VCaP (cell line): Measurements from ENCODE around the gene LAPTM4A.
A peak's percentile ranks its signal among the peaks of the same experiment; 100 is the strongest.
"Not testable (repeated sequence)": the region's sequence is repeated elsewhere in the genome, so short reads cannot be mapped to it uniquely, and the experiment has no call there.

ENCODE experiments used
- H3K27ac ChIP-seq: fragments of 450-650 bp; 2 replicates; pipeline ENCODE4 v1.5.1; 2017
- CTCF ChIP-seq: fragments of 450-650 bp; conservative IDR thresholded peaks from 2 replicates; pipeline ENCODE4 v1.5.1; 2017; ENCODE audit warnings: mild to moderate bottlenecking, moderate library complexity

LAPTM4A gene

DNA sequence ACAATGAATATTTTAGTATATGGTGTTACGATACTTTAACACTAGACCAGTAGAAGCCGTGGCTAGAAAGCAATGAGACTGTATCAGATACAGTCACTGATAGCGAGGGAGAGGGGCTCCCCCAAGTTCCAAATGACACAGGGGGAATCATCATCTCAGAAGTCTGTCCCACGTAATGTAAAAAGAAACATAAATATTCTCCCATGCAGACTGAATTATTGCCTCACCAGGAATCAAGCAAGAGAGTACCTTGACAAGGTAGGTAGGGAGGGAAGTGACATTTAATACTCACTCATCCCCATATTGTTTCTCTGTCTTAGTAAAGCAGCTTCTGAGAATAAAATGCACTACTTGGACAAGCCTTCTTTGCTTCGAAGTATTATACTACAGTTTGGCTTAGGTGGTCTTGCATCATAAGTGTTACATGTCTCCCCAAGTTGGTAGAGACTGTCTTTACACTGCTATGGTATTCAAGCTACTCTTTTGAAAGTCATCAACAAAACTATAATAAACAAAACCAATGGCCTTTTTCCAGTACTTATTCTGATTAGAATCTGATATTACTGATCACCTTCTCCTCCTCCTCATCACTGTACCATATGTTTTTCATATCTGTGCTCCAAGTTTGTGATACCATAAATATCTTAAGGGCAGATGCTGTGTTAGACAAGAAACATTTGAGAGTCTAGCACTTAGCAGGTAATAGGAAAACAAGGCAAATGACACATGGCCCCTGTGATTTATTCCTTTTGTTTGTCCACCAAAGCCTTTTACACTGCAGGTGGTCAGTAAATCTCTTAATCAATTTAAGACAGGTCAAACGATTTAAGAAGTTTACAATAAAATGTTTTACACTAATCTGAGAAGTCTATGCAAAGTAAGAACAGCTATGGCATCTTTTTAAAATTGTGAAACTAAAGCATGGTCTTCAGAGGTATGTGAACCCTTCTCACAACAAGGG, 2.7 kb downstream of the LAPTM4A start:
- TF ChIP-seq CTCF, result no peak
- H3K27ac ChIP-seq, result peak overlapping the region; percentile 94

DNA sequence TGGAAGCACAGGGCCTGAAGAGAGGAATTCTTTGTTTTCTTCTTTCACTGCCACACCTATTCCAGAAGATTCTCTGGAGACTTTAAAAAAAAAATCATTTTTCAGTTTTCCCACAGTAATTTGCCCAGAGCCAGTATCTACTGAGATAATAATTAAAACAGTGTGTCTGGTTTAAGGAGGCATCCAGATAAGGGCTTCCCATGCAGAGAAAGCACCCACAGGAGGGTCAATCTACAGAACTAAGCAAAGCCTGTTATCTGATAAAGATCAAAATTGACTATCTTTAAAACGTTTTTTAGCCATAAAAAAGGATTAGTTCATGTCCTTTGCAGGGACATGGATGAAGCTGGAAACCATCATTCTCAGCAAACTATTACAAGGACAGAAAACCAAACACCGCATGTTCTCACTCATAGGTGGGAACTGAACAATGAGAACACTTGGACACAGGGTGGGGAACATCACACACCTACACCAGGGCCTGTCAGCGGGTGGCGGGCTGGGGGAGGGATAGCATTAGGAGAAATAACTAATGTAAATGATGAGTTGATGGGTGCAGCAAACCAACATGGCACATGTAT, 5.6 kb downstream of the LAPTM4A start:
- H3K27ac ChIP-seq, result not testable (repeated sequence)

DNA sequence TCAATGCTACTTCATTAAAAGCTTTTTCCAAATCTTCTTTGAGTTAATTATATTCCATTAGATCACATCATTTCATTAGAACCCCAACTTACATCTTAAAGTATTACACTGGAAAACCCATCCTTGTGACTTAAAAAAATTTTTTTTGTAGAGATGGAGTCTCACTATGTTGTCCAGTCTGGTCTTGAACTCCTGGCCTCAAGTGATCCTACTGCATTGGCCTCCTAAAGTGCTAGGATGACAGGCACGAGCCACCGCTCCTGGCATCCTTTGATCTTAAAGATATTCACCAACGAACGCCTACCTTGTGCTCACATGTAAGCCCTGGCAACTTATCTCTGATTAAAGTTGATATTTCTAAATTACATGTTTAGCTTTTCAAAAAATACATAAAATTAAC, 6.7 kb downstream of the LAPTM4A start:
- TF ChIP-seq CTCF, result no peak
- H3K27ac ChIP-seq, result no peak overlapping the region

GRCh38 chr2:20042531-20042930, 8.9 kb downstream of the LAPTM4A start:
- no peak overlapping the region for H3K27ac ChIP-seq
- TF ChIP-seq CTCF, result no peak

- no peak overlapping the region for H3K27ac ChIP-seq
- TF ChIP-seq CTCF, result no peak
Measured at GRCh38 chr2:20040489-20041172, 10.8 kb downstream of the LAPTM4A start.

DNA sequence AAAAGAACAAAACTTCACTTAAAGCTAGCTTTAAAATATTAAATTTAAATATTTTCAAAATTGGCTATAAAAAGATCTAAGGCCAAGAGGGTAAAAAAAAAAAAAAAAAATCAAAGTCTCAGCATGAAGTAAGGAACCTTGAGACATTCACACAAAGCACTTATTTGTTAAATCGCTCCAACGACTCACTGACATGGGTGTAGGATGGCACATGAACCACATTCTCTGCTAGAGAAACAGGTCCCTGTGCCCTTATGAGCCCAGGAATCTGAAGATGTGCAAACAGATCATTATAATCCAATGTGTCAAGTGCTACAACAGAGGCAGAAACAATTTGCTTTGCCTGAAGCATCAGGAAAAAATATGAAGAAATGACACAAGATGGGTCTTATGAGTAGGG, 13.8 kb downstream of the LAPTM4A start:
- no peak for TF ChIP-seq CTCF
- H3K27ac ChIP-seq, result no peak overlapping the region

DNA sequence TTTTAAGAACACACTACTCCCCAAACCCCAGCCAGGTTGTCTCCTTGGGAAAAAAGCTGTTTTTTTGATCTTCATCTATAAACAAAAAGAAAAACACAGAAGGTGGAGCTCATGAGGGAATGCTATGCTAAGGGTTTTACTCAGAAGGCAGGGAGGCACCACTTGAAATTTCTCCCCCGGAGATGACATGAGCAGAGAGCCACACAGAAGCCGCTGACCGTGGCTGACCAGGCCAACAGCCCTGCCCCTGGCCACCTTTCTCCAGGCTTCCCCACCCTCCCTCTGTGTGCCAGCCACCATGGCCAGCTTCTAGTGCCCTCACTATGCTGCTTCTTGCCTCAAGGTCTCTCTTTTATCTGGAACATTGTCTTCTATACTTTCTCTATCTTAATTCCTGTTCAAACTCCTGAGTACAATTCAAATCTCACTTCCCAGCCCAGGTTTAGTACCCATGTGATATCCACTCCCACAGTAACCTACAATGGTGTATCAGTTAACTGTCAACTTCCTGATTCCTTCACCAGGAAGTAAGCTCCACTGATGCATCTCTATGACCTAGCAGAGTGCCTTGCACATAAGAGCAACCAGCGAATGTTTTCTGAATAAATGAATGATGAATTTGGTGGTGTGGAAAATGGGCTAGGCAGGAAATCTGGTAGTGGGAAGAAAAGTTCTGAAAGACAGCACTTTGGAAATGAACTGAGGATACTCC, 15.3 kb downstream of the LAPTM4A start:
- no peak overlapping the region for H3K27ac ChIP-seq
- TF ChIP-seq CTCF, result no peak
